Activated CD4-positive, alpha-beta T cell treated with anti-CD3 and anti-CD28 coated beads for 36 hours (primary cell): ENCODE results near the gene CARTPT. TPM values are rescaled to one million over a fixed set of nuclear protein-coding genes. Genes with fewer than 3 reads are reported as not detected.

Source experiments
- ATAC-seq: fragments of 200-7000 bp; cut with Tn5 transposase; one replicate; pipeline ENCODE4 v1.10.0; 2021; ENCODE audit warnings: mild to moderate bottlenecking, moderate library complexity
- CTCF ChIA-PET: fragments of 350-600 bp; sonication (Branson Sonifier 250); formaldehyde crosslinking; loops from one replicate; lab custom pipeline; 2021; ENCODE audit warnings: antibody characterized with exemption; lab: Charles Lee
- POLR2A ChIA-PET: fragments of 350-600 bp; sonication (Branson Sonifier 250); formaldehyde crosslinking; loops from one replicate; lab custom pipeline; 2021; ENCODE audit warnings: antibody characterized with exemption, inconsistent platforms; lab: Charles Lee
- DNase-seq: peaks from one replicate; pipeline ENCODE4 v3.0.0-alpha.2; 2020
- H3K27ac Mint-ChIP-seq: one replicate; pipeline ENCODE4 v1.8.0; 2021; ENCODE audit warnings: mixed read lengths
- H3K27me3 Mint-ChIP-seq: one replicate; pipeline ENCODE4 v1.8.0; 2021; ENCODE audit warnings: mixed read lengths
- H3K36me3 Mint-ChIP-seq: one replicate; pipeline ENCODE4 v1.8.0; 2021; ENCODE audit warnings: low read depth, mixed read lengths
- H3K4me1 Mint-ChIP-seq: one replicate; pipeline ENCODE4 v1.8.0; 2021; ENCODE audit warnings: mixed read lengths
- H3K4me3 Mint-ChIP-seq: one replicate; pipeline ENCODE4 v1.8.0; 2021; ENCODE audit warnings: mild to moderate bottlenecking, moderate library complexity, mixed read lengths
- H3K9me3 Mint-ChIP-seq: one replicate; pipeline ENCODE4 v1.8.0; 2021; ENCODE audit warnings: low read depth, mixed read lengths
- intact Hi-C, 2 experiments: fragments of 100-400 bp; cut with DNase I in 1 of 2; cut with micrococcal nuclease in 1 of 2; formaldehyde crosslinking; loops; one replicate each; pipeline versions ENCODE4 v1.14.2 to v1.15.1; 2022 to 2024; cut with DNase I, micrococcal nuclease
- total RNA-seq, 2 experiments: library from RNA; stranded (reverse); gene quantifications; one replicate each; pipeline ENCODE4 v1.2.3, GENCODE V29; 2021

Gene CARTPT
- total RNA-seq = not detected

GRCh38 chr5:71719063-71719964 is at the start of gene CARTPT:
Gene CARTPT, plus strand, starts transcription at chr5:71719275. Its CDS starts 19 bp downstream, at chr5:71719294.
- POLR2A ChIA-PET = no interaction called here
- Mint-ChIP-seq H3K27ac (no peak within 1 kb of the TSS), H3K36me3 (no peaks in the 10 kb centered on the region), H3K9me3 (no peaks in the 10 kb centered on the region), H3K27me3 (peaks cover 59% of the 10 kb centered on the region), H3K4me3 (no peak within 1 kb of the TSS), H3K4me1 (peaks cover 4% of the 10 kb centered on the region)
- CTCF ChIA-PET = no interaction called here
- ATAC-seq = no peak
- intact Hi-C loops = no loop called here
- DNase-seq = peak; percentile 16

- Mint-ChIP-seq H3K27me3 (peaks cover 33% of the 10 kb centered on the region), H3K9me3 (no peaks in the 10 kb centered on the region), H3K4me3 (no peak overlapping the region), H3K27ac (no peak overlapping the region), H3K4me1 (no peaks in the 10 kb centered on the region), H3K36me3 (no peaks in the 10 kb centered on the region)
- ChIA-PET POLR2A (no interaction called here), CTCF (no interaction called here)
- ATAC-seq (no peak), DNase-seq (no peak)
- intact Hi-C loops = no loop called here
These were observed 41.1 kb upstream of the CARTPT start for GRCh38 chr5:71677977-71678376.

- ATAC-seq (no peak), DNase-seq (no peak)
- Mint-ChIP-seq H3K27me3 (peaks cover 36% of the 10 kb centered on the region), H3K9me3 (peaks cover 1% of the 10 kb centered on the region), H3K36me3 (no peaks in the 10 kb centered on the region), H3K4me1 (no peaks in the 10 kb centered on the region), H3K4me3 (no peak overlapping the region), H3K27ac (no peak overlapping the region)
- CTCF ChIA-PET = interaction anchor here (0.6 to 1.2 kb wide), 2 partner anchors 22 to 92 kb away, joined by 3 read pairs; partner anchors contain the start of gene MCCC2
- intact Hi-C loops = loop anchor here in 1 of 2 experiments (10.0 kb wide), 1 partner anchor 245 kb away; no protein-coding TSS in a partner anchor
- POLR2A ChIA-PET = no interaction called here
These were observed 39.4 kb upstream of the CARTPT start for GRCh38 chr5:71679714-71680113.

GRCh38 chr5:71680510-71680909 is 38.6 kb upstream of the CARTPT start:
- ATAC-seq = no peak
- H3K36me3 Mint-ChIP-seq = no peaks in the 10 kb centered on the region

GRCh38 chr5:71681296-71681695 is 37.8 kb upstream of the CARTPT start:
- ChIA-PET POLR2A (no interaction called here), CTCF (no interaction called here)
- DNase-seq = no peak
- Mint-ChIP-seq H3K9me3 (peaks cover 8% of the 10 kb centered on the region), H3K27ac (no peak overlapping the region), H3K4me1 (no peaks in the 10 kb centered on the region), H3K4me3 (no peak overlapping the region), H3K27me3 (peaks cover 37% of the 10 kb centered on the region), H3K36me3 (no peaks in the 10 kb centered on the region)
- intact Hi-C loops = loop anchor here in 1 of 2 experiments (10.0 kb wide), 1 partner anchor 244 kb away; no protein-coding TSS in a partner anchor
- ATAC-seq = no peak

More at GRCh38 chr5:71680510-71680909, 38.6 kb upstream of the CARTPT start:
- no peak for DNase-seq
- no peak overlapping the region for H3K27ac Mint-ChIP-seq
- ChIA-PET POLR2A (no interaction called here), CTCF (no interaction called here)
- peaks cover 38% of the 10 kb centered on the region for H3K27me3 Mint-ChIP-seq
- no peaks in the 10 kb centered on the region for H3K4me1 Mint-ChIP-seq
- no peak overlapping the region for H3K4me3 Mint-ChIP-seq
- peaks cover 8% of the 10 kb centered on the region for H3K9me3 Mint-ChIP-seq
- intact Hi-C loops = loop anchor here in 1 of 2 experiments (10.0 kb wide), 1 partner anchor 244 kb away; no protein-coding TSS in a partner anchor

- Mint-ChIP-seq H3K27me3 (peaks cover 41% of the 10 kb centered on the region), H3K9me3 (peaks cover 8% of the 10 kb centered on the region), H3K27ac (no peak overlapping the region), H3K36me3 (no peaks in the 10 kb centered on the region), H3K4me1 (no peaks in the 10 kb centered on the region), H3K4me3 (no peak overlapping the region)
- CTCF ChIA-PET = no interaction called here
- intact Hi-C loops = loop anchor here in 1 of 2 experiments (10.0 kb wide), 1 partner anchor 240 kb away; no protein-coding TSS in a partner anchor
- POLR2A ChIA-PET = no interaction called here
- no peak for ATAC-seq
- DNase-seq = no peak
These were observed 34.8 kb upstream of the CARTPT start for GRCh38 chr5:71684309-71684708.

GRCh38 chr5:71693828-71694427 is 25.1 kb upstream of the CARTPT start:
- CTCF ChIA-PET = no interaction called here
- Mint-ChIP-seq H3K9me3 (peaks cover 1% of the 10 kb centered on the region), H3K27me3 (peaks cover 12% of the 10 kb centered on the region), H3K36me3 (no peaks in the 10 kb centered on the region), H3K4me1 (peaks cover 5% of the 10 kb centered on the region), H3K27ac (no peak overlapping the region), H3K4me3 (no peak overlapping the region)
- intact Hi-C loops = no loop called here
- ATAC-seq (no peak), DNase-seq (no peak)
- POLR2A ChIA-PET = no interaction called here

- CTCF ChIA-PET = interaction anchor here (0.7 kb wide), 1 partner anchor 276 kb away, joined by 3 read pairs; no protein-coding TSS in a partner anchor
These were observed 24.0 kb upstream of the CARTPT start for GRCh38 chr5:71695071-71695470.

GRCh38 chr5:71695595-71695994 is 23.5 kb upstream of the CARTPT start:
- ATAC-seq = no peak
- DNase-seq = no peak
- Mint-ChIP-seq H3K4me1 (peaks cover 5% of the 10 kb centered on the region), H3K27ac (no peak overlapping the region), H3K4me3 (no peak overlapping the region), H3K27me3 (peaks cover 6% of the 10 kb centered on the region), H3K36me3 (no peaks in the 10 kb centered on the region), H3K9me3 (peaks cover 1% of the 10 kb centered on the region)
- POLR2A ChIA-PET = no interaction called here
- intact Hi-C loops = no loop called here
- CTCF ChIA-PET = interaction anchor here (0.7 kb wide), 1 partner anchor 276 kb away, joined by 3 read pairs; no protein-coding TSS in a partner anchor

More at GRCh38 chr5:71695071-71695470, 24.0 kb upstream of the CARTPT start:
- Mint-ChIP-seq H3K27ac (no peak overlapping the region), H3K36me3 (no peaks in the 10 kb centered on the region), H3K4me3 (no peak overlapping the region), H3K27me3 (peaks cover 6% of the 10 kb centered on the region), H3K4me1 (peaks cover 5% of the 10 kb centered on the region), H3K9me3 (peaks cover 1% of the 10 kb centered on the region)
- ATAC-seq (no peak), DNase-seq (no peak)
- intact Hi-C loops = no loop called here
- POLR2A ChIA-PET = no interaction called here

GRCh38 chr5:71697967-71698366 is 21.1 kb upstream of the CARTPT start:
- CTCF ChIA-PET = interaction anchor here (0.7 to 0.9 kb wide), 2 partner anchors 12 to 223 kb away, joined by 3 read pairs; no protein-coding TSS in a partner anchor

GRCh38 chr5:71699233-71699632 is 19.8 kb upstream of the CARTPT start:
- ChIA-PET POLR2A (no interaction called here), CTCF (interaction anchor here (1.2 kb wide), 1 partner anchor 9 kb away, joined by 4 read pairs; no protein-coding TSS in a partner anchor)
- Mint-ChIP-seq H3K27ac (no peak overlapping the region), H3K4me3 (no peak overlapping the region), H3K9me3 (peaks cover 1% of the 10 kb centered on the region), H3K36me3 (no peaks in the 10 kb centered on the region), H3K4me1 (peaks cover 8% of the 10 kb centered on the region), H3K27me3 (peaks cover 4% of the 10 kb centered on the region)
- ATAC-seq = no peak
- no peak for DNase-seq
- intact Hi-C loops = no loop called here

More at GRCh38 chr5:71697967-71698366, 21.1 kb upstream of the CARTPT start:
- DNase-seq (peak; percentile 13), ATAC-seq (no peak)
- Mint-ChIP-seq H3K36me3 (no peaks in the 10 kb centered on the region), H3K9me3 (peaks cover 1% of the 10 kb centered on the region), H3K4me1 (peaks cover 8% of the 10 kb centered on the region), H3K27me3 (peaks cover 6% of the 10 kb centered on the region), H3K27ac (no peak overlapping the region), H3K4me3 (no peak overlapping the region)
- intact Hi-C loops = no loop called here
- POLR2A ChIA-PET = no interaction called here
